Esophagus (tissue), 2 donors: Measurements from ENCODE around the gene TAS2R1. TPM values are rescaled to one million over a fixed set of nuclear protein-coding genes. Genes with fewer than 3 reads are reported as not detected.

Experiments used
- H3K27ac ChIP-seq, 2 donors: one replicate each; pipeline ENCODE4 v1.5.1; 2013; ENCODE audit warnings: low read depth in 2 of 2, mild to moderate bottlenecking in 2 of 2, inconsistent platforms in 1 of 2, low read length in 1 of 2, moderate library complexity in 1 of 2
- H3K27me3 ChIP-seq, 2 donors: one replicate each; pipeline ENCODE4 v1.6.1; 2013; ENCODE audit warnings: low read length in 2 of 2, control low read depth in 1 of 2, mild to moderate bottlenecking in 1 of 2; ENCODE audit not compliant: insufficient read depth in 2 of 2, control insufficient read depth in 1 of 2
- H3K36me3 ChIP-seq, 2 donors: one replicate each; pipeline ENCODE4 v1.6.1; 2013; ENCODE audit warnings: low read length in 1 of 2; ENCODE audit not compliant: control insufficient read depth in 2 of 2, insufficient read depth in 2 of 2
- H3K4me1 ChIP-seq, 2 donors: one replicate each; pipeline ENCODE4 v1.6.1; 2013; ENCODE audit warnings: low read length in 1 of 2; ENCODE audit not compliant: control insufficient read depth in 2 of 2, insufficient read depth in 2 of 2
- H3K4me3 ChIP-seq, 2 donors: one replicate each; pipeline ENCODE4 v1.5.1; 2013; ENCODE audit warnings: low read length in 2 of 2, mild to moderate bottlenecking in 2 of 2, low read depth in 1 of 2, moderate library complexity in 1 of 2
- H3K9me3 ChIP-seq, 2 donors: one replicate each; pipeline ENCODE4 v1.6.1; 2013; ENCODE audit warnings: mild to moderate bottlenecking in 2 of 2, low read depth in 1 of 2, low read length in 1 of 2, moderate library complexity in 1 of 2; ENCODE audit not compliant: control insufficient read depth in 2 of 2, insufficient read depth in 1 of 2
- WGBS, 2 donors: extraction: QIAGEN DNeasy Blood & Tissue Kit; methylation state at CpG; one replicate each; pipeline ENCODE4 v1.1.7; 2013; 5-methylcytosine and 5-hydroxymethylcytosine counted together
- polyA plus RNA-seq, 2 donors: library from polyadenylated mRNA; stranded (reverse); fragments of 200-250 nt; gene quantifications; one replicate each; pipeline ENCODE4 v1.2.3, GENCODE V29; 2013
- donor health status: healthy with polysubstance abuse.
- donor health status: Bipolar disorder and iron deficiency.

TAS2R1 gene
- polyA plus RNA-seq, 2 donors = not detected

DNA sequence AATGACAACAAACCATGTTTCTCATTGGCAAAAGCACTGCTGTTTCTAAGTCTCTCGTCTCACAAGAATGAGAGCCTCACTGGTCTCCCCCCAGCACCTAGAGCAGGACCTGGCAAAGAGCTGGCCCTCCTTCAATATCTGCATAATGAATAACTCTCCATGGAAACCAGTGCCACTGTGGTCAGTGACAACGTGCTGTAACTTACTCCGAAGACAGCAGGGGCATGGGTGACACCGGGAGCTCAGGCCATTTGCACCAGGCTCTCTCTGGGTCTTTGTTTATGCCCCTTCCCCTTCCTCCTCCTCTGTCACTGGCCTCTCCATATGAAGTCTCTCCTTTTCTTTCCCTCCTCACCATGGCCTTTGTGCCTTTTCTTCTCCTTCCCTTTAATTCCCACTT is 33.3 kb downstream of the TAS2R1 start:
- H3K4me1 ChIP-seq = peaks cover 0 to 3% of the 10 kb centered on the region in 2 donors
- no peak overlapping the region for H3K27ac ChIP-seq
- H3K36me3 ChIP-seq = no peaks in the 10 kb centered on the region
- WGBS, 2 donors = 19 to 27% methylated on average over 4 of the region's 4 CpGs
- no peak overlapping the region for H3K4me3 ChIP-seq
- peaks cover 3% of the 10 kb centered on the region in 2 donors for H3K27me3 ChIP-seq
- no peaks in the 10 kb centered on the region for H3K9me3 ChIP-seq

DNA sequence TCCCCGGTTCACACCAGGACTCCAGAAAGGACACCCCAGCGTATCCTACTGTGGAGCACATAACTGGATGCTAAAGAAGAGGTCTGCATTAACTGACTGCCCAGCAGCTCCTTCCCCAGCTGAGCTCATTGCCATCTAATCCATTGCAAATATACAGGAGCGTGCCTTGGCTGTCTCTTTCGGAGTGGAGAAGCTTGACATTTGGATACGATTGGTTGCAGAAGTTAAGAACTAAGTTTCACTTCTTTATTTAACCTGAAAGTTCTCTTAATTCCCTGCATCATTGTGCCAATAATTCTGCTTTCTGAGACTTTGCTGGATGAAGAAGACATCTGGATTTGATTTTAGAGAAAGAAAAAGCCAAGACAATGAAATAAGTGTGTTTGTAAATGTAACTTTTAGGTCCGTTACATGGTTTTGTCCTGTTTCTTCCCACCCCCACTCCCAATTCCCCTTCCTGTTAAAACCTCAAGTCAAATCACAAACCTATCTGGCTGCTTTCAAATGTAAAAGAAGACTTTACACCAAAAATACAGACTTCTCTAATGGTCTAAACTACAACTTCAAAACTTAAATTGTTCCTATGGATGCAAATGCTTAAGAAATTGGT is 33.9 kb downstream of the TAS2R1 start:
- Histone ChIP-seq H3K27ac (no peak overlapping the region), H3K27me3 (peaks cover 3% of the 10 kb centered on the region in 2 donors), H3K4me3 (no peak overlapping the region), H3K9me3 (no peaks in the 10 kb centered on the region), H3K36me3 (no peaks in the 10 kb centered on the region), H3K4me1 (peaks cover 0 to 3% of the 10 kb centered on the region in 2 donors)
- WGBS, 2 donors = 16 to 33% methylated on average over 6 of the region's 6 CpGs

DNA sequence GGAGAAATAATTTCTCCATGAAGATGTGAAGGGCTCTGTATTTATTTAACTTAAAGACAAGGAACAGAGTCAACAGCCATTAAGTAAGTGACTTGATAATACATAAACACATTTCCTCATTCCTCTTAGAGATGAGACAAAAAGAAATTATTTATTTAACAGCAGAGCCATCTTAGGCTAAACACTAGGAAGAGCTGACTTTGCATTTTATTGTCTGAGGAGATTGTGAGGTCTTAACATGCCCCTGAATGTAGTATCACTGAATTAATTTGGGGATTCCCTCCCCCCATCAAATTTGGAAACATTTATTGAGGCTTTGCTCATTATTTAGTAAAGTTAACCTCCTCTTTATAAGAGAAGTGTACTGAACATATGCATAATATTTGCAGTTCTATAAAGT is 35.2 kb downstream of the TAS2R1 start:
- peaks cover 0 to 3% of the 10 kb centered on the region in 2 donors for H3K4me1 ChIP-seq
- H3K9me3 ChIP-seq = no peaks in the 10 kb centered on the region
- no peaks in the 10 kb centered on the region for H3K36me3 ChIP-seq
- peaks cover 3% of the 10 kb centered on the region in 2 donors for H3K27me3 ChIP-seq
- H3K27ac ChIP-seq = no peak overlapping the region
- no peak overlapping the region for H3K4me3 ChIP-seq

GRCh38 chr5:9589049-9589835 is 40.9 kb downstream of the TAS2R1 start:
- Histone ChIP-seq H3K36me3 (no peaks in the 10 kb centered on the region), H3K4me3 (no peak overlapping the region), H3K27ac (no peak overlapping the region), H3K4me1 (no peaks in the 10 kb centered on the region), H3K27me3 (peaks cover 0 to 3% of the 10 kb centered on the region in 2 donors), H3K9me3 (no peaks in the 10 kb centered on the region)
- WGBS, 2 donors = 75 to 79% methylated on average over 7 of the region's 7 CpGs

- 77 to 83% methylated on average over 6 of the region's 6 CpGs for WGBS, 2 donors
- H3K36me3 ChIP-seq = no peaks in the 10 kb centered on the region
- H3K27ac ChIP-seq = no peak overlapping the region
Observed at GRCh38 chr5:9588254-9588653, 41.9 kb downstream of the TAS2R1 start.

GRCh38 chr5:9587135-9587534 is 43.0 kb downstream of the TAS2R1 start:
- Histone ChIP-seq H3K27ac (no peak overlapping the region), H3K36me3 (no peaks in the 10 kb centered on the region), H3K27me3 (peaks cover 0 to 3% of the 10 kb centered on the region in 2 donors), H3K4me3 (no peak overlapping the region), H3K9me3 (no peaks in the 10 kb centered on the region), H3K4me1 (no peaks in the 10 kb centered on the region)

More at GRCh38 chr5:9588254-9588653, 41.9 kb downstream of the TAS2R1 start:
- Histone ChIP-seq H3K4me1 (no peaks in the 10 kb centered on the region), H3K4me3 (no peak overlapping the region), H3K9me3 (no peaks in the 10 kb centered on the region), H3K27me3 (peaks cover 0 to 3% of the 10 kb centered on the region in 2 donors)

DNA sequence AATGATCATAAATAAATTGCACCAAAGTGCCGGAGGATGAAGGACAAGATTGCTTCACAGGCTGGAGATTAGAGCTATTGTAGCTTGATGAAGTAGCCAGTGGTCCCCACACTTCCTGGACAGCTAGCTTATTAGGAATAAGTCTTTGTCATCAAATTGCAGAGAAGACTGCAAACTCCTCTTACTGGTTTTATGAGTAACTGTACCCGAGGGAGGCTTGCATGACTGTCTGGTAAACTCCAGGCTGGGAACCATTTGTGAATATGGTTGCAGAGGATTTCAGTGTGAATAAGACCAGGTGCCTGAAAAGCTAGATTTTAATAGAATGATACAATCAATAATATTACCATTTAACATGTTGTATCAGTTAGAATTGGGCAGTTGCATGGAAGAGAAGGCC is 47.7 kb downstream of the TAS2R1 start:
- no peak overlapping the region for H3K4me3 ChIP-seq
- no peaks in the 10 kb centered on the region for H3K4me1 ChIP-seq
- H3K27ac ChIP-seq = no peak overlapping the region
- H3K27me3 ChIP-seq = no peaks in the 10 kb centered on the region
- no peaks in the 10 kb centered on the region for H3K36me3 ChIP-seq
- H3K9me3 ChIP-seq = no peaks in the 10 kb centered on the region
- 62 to 70% methylated on average over 2 of the region's 2 CpGs for WGBS, 2 donors

Other genes with a start within 250 kb of the TAS2R1 start
- gene SEMA5A, start 84.3 kb downstream of the TAS2R1 start, polyA plus RNA-seq = 1 to 10 TPM; 1.3 to 1.9 TPM